H9 (cell line): Measurements from ENCODE around the gene PNMA1. TPM values are rescaled to one million over a fixed set of nuclear protein-coding genes. Genes with fewer than 3 reads are reported as not detected.

Source experiments
- DNase-seq: peaks from one replicate; pipeline ENCODE4 v3.0.0-alpha.2; 2017
- H2AFZ ChIP-seq: one replicate; pipeline ENCODE4 v1.6.1; 2013; ENCODE audit warnings: mild to moderate bottlenecking, low read length, control low read depth, moderate library complexity
- H2AK5ac ChIP-seq: 2 replicates; pipeline ENCODE4 v1.6.1; 2013; ENCODE audit warnings: low read length, control low read depth, mixed read lengths; ENCODE audit not compliant: insufficient read length
- H2BK120ac ChIP-seq: one replicate; pipeline ENCODE4 v1.6.1; 2013; ENCODE audit warnings: low read depth, mild to moderate bottlenecking, low read length, control low read depth, inconsistent platforms; ENCODE audit not compliant: poor library complexity, severe bottlenecking
- H2BK12ac ChIP-seq: 2 replicates; pipeline ENCODE4 v1.6.1; 2013; ENCODE audit warnings: low read length, control low read depth, mixed read lengths, low read depth; ENCODE audit not compliant: insufficient read length
- H2BK15ac ChIP-seq: 2 replicates; pipeline ENCODE4 v1.6.1; 2013; ENCODE audit warnings: low read depth, low read length, control low read depth
- H2BK20ac ChIP-seq: one replicate; pipeline ENCODE4 v1.6.1; 2013; ENCODE audit warnings: low read depth, mild to moderate bottlenecking, low read length, control low read depth, inconsistent platforms; ENCODE audit not compliant: poor library complexity, severe bottlenecking
- H2BK5ac ChIP-seq: 2 replicates; pipeline ENCODE4 v1.6.1; 2013; ENCODE audit warnings: low read length, control low read depth, mixed read lengths; ENCODE audit not compliant: insufficient read length
- H3K14ac ChIP-seq: 2 replicates; pipeline ENCODE4 v1.6.1; 2013; ENCODE audit warnings: low read length, control low read depth; ENCODE audit not compliant: insufficient read depth
- H3K18ac ChIP-seq: 2 replicates; pipeline ENCODE4 v1.6.1; 2013; ENCODE audit warnings: low read depth, mild to moderate bottlenecking, mixed read lengths, low read length, control low read depth; ENCODE audit not compliant: insufficient read length
- H3K23ac ChIP-seq: 2 replicates; pipeline ENCODE4 v1.6.1; 2013; ENCODE audit warnings: low read length, control low read depth, mixed read lengths, low read depth; ENCODE audit not compliant: insufficient read length
- H3K23me2 ChIP-seq: 2 replicates; pipeline ENCODE4 v1.6.1; 2013; ENCODE audit warnings: low read depth, mild to moderate bottlenecking, mixed read lengths, low read length, control low read depth; ENCODE audit not compliant: insufficient read length, poor library complexity, severe bottlenecking
- H3K27ac ChIP-seq: 2 replicates; pipeline ENCODE4 v1.5.1; 2013; ENCODE audit warnings: low read length, control low read depth, mixed read lengths, low read depth; ENCODE audit not compliant: insufficient read length
- H3K27me3 ChIP-seq: 2 replicates; pipeline ENCODE4 v1.6.1; 2013; ENCODE audit warnings: low read length, control low read depth, inconsistent platforms; ENCODE audit not compliant: insufficient read depth
- H3K4ac ChIP-seq: 2 replicates; pipeline ENCODE4 v1.6.1; 2013; ENCODE audit warnings: low read depth, mild to moderate bottlenecking, control low read depth, inconsistent platforms, low read length, moderate library complexity
- H3K4me1 ChIP-seq: 2 replicates; pipeline ENCODE4 v1.6.1; 2013; ENCODE audit warnings: low read length, control low read depth, inconsistent platforms; ENCODE audit not compliant: insufficient read depth
- H3K4me2 ChIP-seq: 2 replicates; pipeline ENCODE4 v1.6.1; 2013; ENCODE audit warnings: low read length, control low read depth, mixed read lengths; ENCODE audit not compliant: insufficient read length, insufficient read depth
- H3K56ac ChIP-seq: 2 replicates; pipeline ENCODE4 v1.6.1; 2013; ENCODE audit warnings: low read depth, mild to moderate bottlenecking, mixed read lengths, low read length, control low read depth; ENCODE audit not compliant: insufficient read length
- H3K79me1 ChIP-seq: 2 replicates; pipeline ENCODE4 v1.6.1; 2013; ENCODE audit warnings: low read depth, mild to moderate bottlenecking, moderate library complexity, low read length, control low read depth, inconsistent platforms; ENCODE audit not compliant: insufficient read depth, poor library complexity, severe bottlenecking
- H3K79me2 ChIP-seq: 2 replicates; pipeline ENCODE4 v1.6.1; 2013; ENCODE audit warnings: low read length, control low read depth, inconsistent platforms; ENCODE audit not compliant: insufficient read depth
- H3K9ac ChIP-seq: 2 replicates; pipeline ENCODE4 v1.6.1; 2013; ENCODE audit warnings: low read length, control low read depth, mixed read lengths; ENCODE audit not compliant: insufficient read length; ENCODE audit errors: extremely low read depth
- H3K9me3 ChIP-seq: one replicate; pipeline ENCODE4 v1.6.1; 2013; ENCODE audit warnings: low read depth, low read length, inconsistent platforms; ENCODE audit not compliant: control insufficient read depth
- H3T11ph ChIP-seq: one replicate; pipeline ENCODE4 v1.6.1; 2013; ENCODE audit warnings: mild to moderate bottlenecking, low read length, control low read depth, inconsistent platforms
- H4K20me1 ChIP-seq: one replicate; pipeline ENCODE4 v1.6.1; 2013; ENCODE audit not compliant: control insufficient read depth, insufficient read length, insufficient read depth
- H4K5ac ChIP-seq: 2 replicates; pipeline ENCODE4 v1.6.1; 2013; ENCODE audit warnings: low read depth, mild to moderate bottlenecking, mixed read lengths, low read length, control low read depth; ENCODE audit not compliant: insufficient read length
- H4K8ac ChIP-seq: replicated peaks from 2 replicates; pipeline ENCODE4 v1.6.1; 2013; ENCODE audit warnings: low read length, control low read depth, mixed read lengths, low read depth; ENCODE audit not compliant: insufficient read length
- H4K91ac ChIP-seq: 2 replicates; pipeline ENCODE4 v1.6.1; 2013; ENCODE audit warnings: low read depth, mild to moderate bottlenecking, moderate library complexity, mixed read lengths, low read length, control low read depth; ENCODE audit not compliant: insufficient read length
- H3K27ac Mint-ChIP-seq, 3 experiments: 2 replicates in 2 of 3; 3 replicates in 1 of 3; pipeline ENCODE4 v1.8.0; 2020 to 2021; ENCODE audit warnings: mixed read lengths in 3 of 3, mild to moderate bottlenecking in 1 of 3, moderate library complexity in 1 of 3
- H3K27me3 Mint-ChIP-seq: 2 replicates; pipeline ENCODE4 v1.8.0; 2021; ENCODE audit warnings: low read depth, mild to moderate bottlenecking, moderate library complexity, mixed read lengths
- H3K36me3 Mint-ChIP-seq, 3 experiments: 2 replicates in 2 of 3; 3 replicates in 1 of 3; pipeline ENCODE4 v1.8.0; 2020 to 2021; ENCODE audit warnings: low read depth in 3 of 3, mixed read lengths in 3 of 3; ENCODE audit not compliant: insufficient read depth in 1 of 3
- H3K4me1 Mint-ChIP-seq, 2 experiments: 2 replicates each; pipeline ENCODE4 v1.8.0; 2020; ENCODE audit warnings: mixed read lengths in 2 of 2
- H3K4me3 Mint-ChIP-seq, 2 experiments: 2 replicates in 1 of 2; 3 replicates in 1 of 2; pipeline ENCODE4 v1.8.0; 2020 to 2021; ENCODE audit warnings: mild to moderate bottlenecking in 2 of 2, mixed read lengths in 2 of 2, moderate library complexity in 1 of 2
- H3K9me3 Mint-ChIP-seq, 2 experiments: 2 replicates in 1 of 2; 3 replicates in 1 of 2; pipeline ENCODE4 v1.8.0; 2020; ENCODE audit warnings: mild to moderate bottlenecking in 2 of 2, mixed read lengths in 2 of 2, moderate library complexity in 1 of 2
- WGBS: extraction: QIAGEN DNeasy Blood & Tissue Kit; methylation state at CpG from one replicate; pipeline ENCODE4 v1.1.7; 2013; ENCODE audit warnings: missing lambda C conversion rate, low lambda C conversion rate, mixed read lengths; ENCODE audit not compliant: insufficient read length; ENCODE audit errors: extremely low coverage; 5-methylcytosine and 5-hydroxymethylcytosine counted together
- total RNA-seq: library from RNA; stranded (reverse); gene quantifications from 2 replicates; pipeline ENCODE4 v1.2.1, GENCODE V29; 2021
- TF ChIP-seq, protein P1 (sequence below): fragments of 200-600 bp; sonication (generic); conservative IDR thresholded peaks from 3 replicates; pipeline ENCODE4 v1.8.0; 2021; ENCODE audit warnings: antibody characterized with exemption, mild to moderate bottlenecking

Gene PNMA1
- total RNA-seq, 1 experiment from 2014 or later = 56.1 TPM

DNA sequence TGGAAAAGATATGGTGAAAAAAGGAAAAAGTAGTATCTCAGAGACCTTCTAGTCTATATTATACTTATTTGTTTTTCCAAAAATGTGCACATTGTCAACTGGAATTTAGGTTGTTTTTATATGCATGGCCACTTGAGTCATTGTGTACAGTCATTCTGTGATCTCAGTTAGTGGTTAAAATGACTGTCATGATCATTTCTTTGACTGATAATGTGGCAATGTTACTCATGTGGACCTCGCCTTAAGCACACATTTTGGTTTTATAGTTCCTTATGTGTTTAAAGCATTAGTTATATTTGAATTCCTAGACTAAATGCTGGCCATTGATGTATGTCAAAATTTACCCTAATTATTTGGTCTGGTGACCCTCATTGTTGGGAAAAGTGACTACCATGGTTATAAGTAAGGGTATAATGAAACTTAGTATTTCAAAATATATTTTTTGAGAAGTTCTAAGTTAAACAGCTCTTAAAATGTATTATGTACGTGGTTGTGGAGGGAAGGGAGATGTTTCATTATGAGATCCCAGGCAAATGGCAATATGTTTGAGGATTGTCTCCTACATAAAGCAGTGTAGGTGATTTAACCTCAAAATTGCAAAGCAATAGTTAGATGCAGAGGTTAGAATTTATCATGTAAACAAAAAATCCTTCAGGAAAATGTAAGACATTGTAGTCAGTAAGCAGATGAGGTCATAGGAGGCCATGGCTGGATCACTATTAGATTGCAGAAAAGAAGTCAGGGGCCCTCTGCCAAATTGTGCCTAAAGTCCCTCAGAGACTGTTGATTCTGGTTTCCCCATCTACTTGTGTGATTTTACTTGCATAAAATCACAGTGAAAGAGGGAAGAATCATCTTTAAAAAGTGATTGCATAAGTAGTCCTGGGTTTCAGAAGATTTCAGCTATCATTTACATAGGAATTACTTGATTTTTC, 17.5 kb downstream of the PNMA1 start:
- H3K23me2 ChIP-seq = no peaks in the 10 kb centered on the region
- Mint-ChIP-seq H3K4me1 (no peaks in the 10 kb centered on the region), H3K36me3 (peaks cover 3 to 10% (median 8%) of the 10 kb centered on the region in 3 experiments; a peak in 5 of 7 replicates), H3K27ac (no peak overlapping the region), H3K27me3 (no peaks in the 10 kb centered on the region), H3K9me3 (no peaks in the 10 kb centered on the region), H3K4me3 (no peak overlapping the region)
- H3K27ac ChIP-seq = no peak overlapping the region
- DNase-seq = no peak
- H4K5ac ChIP-seq = no peak overlapping the region
- H3K14ac ChIP-seq = no peak overlapping the region
- H3K9ac ChIP-seq = no peak overlapping the region
- no peak overlapping the region for H3K18ac ChIP-seq
- no peak overlapping the region for H3K56ac ChIP-seq
- no peaks in the 10 kb centered on the region for H3K27me3 ChIP-seq
- H4K8ac ChIP-seq = no peak overlapping the region
- H2AK5ac ChIP-seq = no peak overlapping the region
- no peaks in the 10 kb centered on the region for H3K4me1 ChIP-seq
- TF ChIP-seq, protein P1, sequence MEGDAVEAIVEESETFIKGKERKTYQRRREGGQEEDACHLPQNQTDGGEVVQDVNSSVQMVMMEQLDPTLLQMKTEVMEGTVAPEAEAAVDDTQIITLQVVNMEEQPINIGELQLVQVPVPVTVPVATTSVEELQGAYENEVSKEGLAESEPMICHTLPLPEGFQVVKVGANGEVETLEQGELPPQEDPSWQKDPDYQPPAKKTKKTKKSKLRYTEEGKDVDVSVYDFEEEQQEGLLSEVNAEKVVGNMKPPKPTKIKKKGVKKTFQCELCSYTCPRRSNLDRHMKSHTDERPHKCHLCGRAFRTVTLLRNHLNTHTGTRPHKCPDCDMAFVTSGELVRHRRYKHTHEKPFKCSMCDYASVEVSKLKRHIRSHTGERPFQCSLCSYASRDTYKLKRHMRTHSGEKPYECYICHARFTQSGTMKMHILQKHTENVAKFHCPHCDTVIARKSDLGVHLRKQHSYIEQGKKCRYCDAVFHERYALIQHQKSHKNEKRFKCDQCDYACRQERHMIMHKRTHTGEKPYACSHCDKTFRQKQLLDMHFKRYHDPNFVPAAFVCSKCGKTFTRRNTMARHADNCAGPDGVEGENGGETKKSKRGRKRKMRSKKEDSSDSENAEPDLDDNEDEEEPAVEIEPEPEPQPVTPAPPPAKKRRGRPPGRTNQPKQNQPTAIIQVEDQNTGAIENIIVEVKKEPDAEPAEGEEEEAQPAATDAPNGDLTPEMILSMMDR = no peak
- 100% methylated on average over 1 of the region's 2 CpGs for WGBS
- no peak overlapping the region for H2AFZ ChIP-seq
- H2BK12ac ChIP-seq = no peak overlapping the region
- no peak overlapping the region for H2BK15ac ChIP-seq
- no peak overlapping the region for H2BK20ac ChIP-seq
- no peaks in the 10 kb centered on the region for H3K9me3 ChIP-seq
- no peaks in the 10 kb centered on the region for H4K20me1 ChIP-seq
- no peak overlapping the region for H3K4me2 ChIP-seq
- no peak overlapping the region for H3K4ac ChIP-seq
- no peak overlapping the region for H2BK120ac ChIP-seq
- no peak overlapping the region for H3K23ac ChIP-seq
- H3K79me1 ChIP-seq = no peaks in the 10 kb centered on the region
- H3K79me2 ChIP-seq = no peaks in the 10 kb centered on the region
- H4K91ac ChIP-seq = no peak overlapping the region
- H3T11ph ChIP-seq = no peak overlapping the region
- H2BK5ac ChIP-seq = no peak overlapping the region
